Muscle of leg (tissue), 16 donors: ENCODE measurements around the gene TTLL9. TPM values are rescaled to one million over a fixed set of nuclear protein-coding genes. Genes with fewer than 3 reads are reported as not detected.
A peak's percentile ranks its signal among the peaks of the same experiment; 100 is the strongest.

Experiments used
- DNase-seq: peaks from one replicate; pipeline ENCODE4 v3.0.0; 2013
- H3K27ac ChIP-seq: one replicate; pipeline ENCODE4 v1.5.1; 2013; ENCODE audit warnings: mild to moderate bottlenecking, low read length, control low read depth
- H3K27me3 ChIP-seq: one replicate; pipeline ENCODE4 v1.6.1; 2013; ENCODE audit warnings: low read length; ENCODE audit not compliant: control insufficient read depth, insufficient read depth
- H3K36me3 ChIP-seq: one replicate; pipeline ENCODE4 v1.6.1; 2013; ENCODE audit warnings: low read length; ENCODE audit not compliant: control insufficient read depth, insufficient read depth
- H3K4me1 ChIP-seq: one replicate; pipeline ENCODE4 v1.6.1; 2013; ENCODE audit warnings: low read length; ENCODE audit not compliant: control insufficient read depth, insufficient read depth
- H3K4me3 ChIP-seq: one replicate; pipeline ENCODE4 v1.5.1; 2013; ENCODE audit warnings: low read length, control low read depth
- H3K9me3 ChIP-seq: replicated peaks from 2 replicates; pipeline ENCODE4 v1.6.1; 2013; ENCODE audit warnings: low read depth, low read length; ENCODE audit not compliant: control insufficient read depth
- WGBS: methylation state at CpG from one replicate; pipeline ENCODE4 v1.1.5; 2013; ENCODE audit warnings: missing lambda C conversion rate; ENCODE audit not compliant: insufficient coverage; 5-methylcytosine and 5-hydroxymethylcytosine counted together
- long read RNA-seq, 11 donors: transcript quantifications; one replicate each; lab custom pipeline, GENCODE V29; 2026
- polyA plus RNA-seq, 8 donors: library from polyadenylated mRNA; unstranded; fragments of 120-200 nt; gene quantifications; one replicate each; pipeline versions ENCODE4 v1.2.1 to v1.2.3, GENCODE V29; 2013; ENCODE audit warnings: inconsistent platforms in 1 of 8, low replicate concordance in 1 of 8; ENCODE audit not compliant: insufficient read length in 8 of 8, insufficient read depth in 1 of 8
- total RNA-seq: library from RNA; stranded (reverse); fragments of 120-200 nt; gene quantifications from one replicate; pipeline ENCODE4 v1.2.4, GENCODE V29; 2013

TTLL9 gene
- total RNA-seq, result 0.09 TPM
- under 1 TPM in 7 of 8 donors, not detected in 1; 0.11 to 0.35 (median 0.23) TPM for polyA plus RNA-seq
- long read RNA-seq, donor 1, partial matches to known transcripts, result 9 of 9 reads
- long read RNA-seq, donor 1, other reads (novel, unspliced or antisense), result 0 of 9 reads
- long read RNA-seq, donor 2, result 0 reads
- long read RNA-seq, donor 3, partial matches to known transcripts, result 0 of 37 reads
- long read RNA-seq, donor 3, other reads (novel, unspliced or antisense), result 37 of 37 reads
- long read RNA-seq, donor 4, result 0 reads
- long read RNA-seq, donor 5, result 0 reads
- long read RNA-seq, donor 6, result 0 reads
- long read RNA-seq, donor 7, result 0 reads
- long read RNA-seq, donor 8, result 0 reads
- long read RNA-seq, donor 9, result 0 reads
- long read RNA-seq, donor 10, partial matches to known transcripts, result 0 of 33 reads
- long read RNA-seq, donor 10, other reads (novel, unspliced or antisense), result 33 of 33 reads
- long read RNA-seq, donor 11, result 0 reads

- no peak within 1 kb of the TSS for H3K27ac ChIP-seq
Measured at GRCh38 chr20:31869942-31870725, at the start of gene TTLL9, which contains the start of gene DUSP15. Gene TTLL9, plus strand, starts transcription at chr20:31870634. Its CDS starts 493 bp downstream, at chr20:31871127. Gene DUSP15, minus strand, starts transcription at chr20:31870527. Its CDS starts 190 bp downstream, at chr20:31870337.

GRCh38 chr20:31821427-31821826, 49.0 kb upstream of the TTLL9 start:
- Histone ChIP-seq H3K27ac (peak overlapping the region; percentile 20), H3K9me3 (no peaks in the 10 kb centered on the region), H3K27me3 (no peaks in the 10 kb centered on the region), H3K4me3 (no peak overlapping the region), H3K36me3 (peaks cover 16% of the 10 kb centered on the region), H3K4me1 (peaks cover 52% of the 10 kb centered on the region)
- WGBS, result 54% methylated on average over 3 of the region's 5 CpGs
- peak; percentile 27 for DNase-seq

More at GRCh38 chr20:31869942-31870725, at the start of gene TTLL9, which contains the start of gene DUSP15:
- H3K4me3 ChIP-seq, result peak within 1 kb of the TSS; percentile 36
- H3K9me3 ChIP-seq, result no peaks in the 10 kb centered on the region
- under 1% methylated on average over 80 of the region's 80 CpGs for WGBS
- DNase-seq, result peak; percentile 52
- H3K4me1 ChIP-seq, result peaks cover 13% of the 10 kb centered on the region
- no peaks in the 10 kb centered on the region for H3K36me3 ChIP-seq
- peaks cover 20% of the 10 kb centered on the region for H3K27me3 ChIP-seq

- 11% methylated on average over 17 of the region's 29 CpGs for WGBS
- Histone ChIP-seq H3K27me3 (no peaks in the 10 kb centered on the region), H3K36me3 (peaks cover 19% of the 10 kb centered on the region), H3K4me1 (peaks cover 43% of the 10 kb centered on the region), H3K27ac (no peak overlapping the region), H3K4me3 (no peak overlapping the region), H3K9me3 (no peaks in the 10 kb centered on the region)
- DNase-seq, result peak; percentile 82
Measured at GRCh38 chr20:31822421-31823330, 47.8 kb upstream of the TTLL9 start.

- Histone ChIP-seq H3K27ac (no peak overlapping the region), H3K4me1 (peaks cover 37% of the 10 kb centered on the region)
Measured at GRCh38 chr20:31823360-31824124, 46.9 kb upstream of the TTLL9 start.

GRCh38 chr20:31824125-31824485, 46.3 kb upstream of the TTLL9 start:
- Histone ChIP-seq H3K27ac (no peak overlapping the region), H3K36me3 (peaks cover 28% of the 10 kb centered on the region), H3K4me1 (peaks cover 33% of the 10 kb centered on the region), H3K4me3 (no peak overlapping the region), H3K27me3 (no peaks in the 10 kb centered on the region), H3K9me3 (no peaks in the 10 kb centered on the region)
- no CpG with 5 or more reads among the region's 4 CpGs for WGBS
- DNase-seq, result no peak

More at GRCh38 chr20:31823360-31824124, 46.9 kb upstream of the TTLL9 start:
- peak; percentile 13 for DNase-seq
- H3K27me3 ChIP-seq, result no peaks in the 10 kb centered on the region
- H3K36me3 ChIP-seq, result peaks cover 23% of the 10 kb centered on the region
- 53% methylated on average over 13 of the region's 14 CpGs for WGBS
- H3K4me3 ChIP-seq, result no peak overlapping the region
- H3K9me3 ChIP-seq, result no peaks in the 10 kb centered on the region

- Histone ChIP-seq H3K4me3 (no peak overlapping the region), H3K27me3 (no peaks in the 10 kb centered on the region), H3K4me1 (peaks cover 27% of the 10 kb centered on the region), H3K9me3 (no peaks in the 10 kb centered on the region), H3K27ac (no peak overlapping the region), H3K36me3 (peaks cover 32% of the 10 kb centered on the region)
- no peak for DNase-seq
- WGBS, result 83% methylated on average over 14 of the region's 14 CpGs
Measured at GRCh38 chr20:31824554-31825313, 45.7 kb upstream of the TTLL9 start.

GRCh38 chr20:31826074-31826473, 44.4 kb upstream of the TTLL9 start:
- Histone ChIP-seq H3K36me3 (peaks cover 38% of the 10 kb centered on the region), H3K9me3 (no peaks in the 10 kb centered on the region), H3K4me3 (no peak overlapping the region), H3K27ac (no peak overlapping the region), H3K27me3 (no peaks in the 10 kb centered on the region), H3K4me1 (peaks cover 18% of the 10 kb centered on the region)
- WGBS, result 74% methylated on average over 5 of the region's 5 CpGs
- DNase-seq, result no peak

GRCh38 chr20:31827059-31827458, 43.4 kb upstream of the TTLL9 start:
- 100% methylated on average over 2 of the region's 2 CpGs for whole genome bisulfite sequencing
- H3K4me3 ChIP-seq, result no peak overlapping the region
- H3K36me3 ChIP-seq, result peaks cover 43% of the 10 kb centered on the region
- H3K9me3 ChIP-seq, result no peaks in the 10 kb centered on the region
- no peak for DNase-seq
- H3K4me1 ChIP-seq, result peaks cover 14% of the 10 kb centered on the region
- no peak overlapping the region for H3K27ac ChIP-seq
- H3K27me3 ChIP-seq, result no peaks in the 10 kb centered on the region
